Ishikawa (cell line): ENCODE results near the gene EIF2B2.

Source experiments
- CEBPB ChIP-seq: IDR thresholded peaks from 2 replicates; pipeline ENCODE4 v1.6.1; 2012
- EGR1 ChIP-seq: IDR thresholded peaks from 2 replicates; pipeline ENCODE4 v1.6.1; 2012
- EP300 ChIP-seq: IDR thresholded peaks from 2 replicates; pipeline ENCODE4 v1.6.1; 2012; ENCODE audit warnings: borderline replicate concordance
- FOXM1 ChIP-seq: IDR thresholded peaks from 2 replicates; pipeline ENCODE4 v1.6.1; 2012; ENCODE audit warnings: low read depth, borderline replicate concordance
- NFIC ChIP-seq: IDR thresholded peaks from 2 replicates; pipeline ENCODE4 v1.6.1; 2012
- RAD21 ChIP-seq: IDR thresholded peaks from 2 replicates; pipeline ENCODE4 v1.6.1; 2012; ENCODE audit warnings: low read depth
- TAF1 ChIP-seq: IDR thresholded peaks from 2 replicates; pipeline ENCODE4 v1.6.1; 2012; ENCODE audit warnings: low read depth, mild to moderate bottlenecking
- TEAD4 ChIP-seq: IDR thresholded peaks from 2 replicates; pipeline ENCODE4 v1.6.1; 2012
- ZBTB7A ChIP-seq: IDR thresholded peaks from 2 replicates; pipeline ENCODE4 v1.6.1; 2012; ENCODE audit warnings: low read depth
- TF ChIP-seq, protein P1 (sequence below): IDR thresholded peaks from 2 replicates; pipeline ENCODE4 v1.6.1; 2012; ENCODE audit warnings: low read depth, mild to moderate bottlenecking
- TF ChIP-seq, protein P2 (sequence below): IDR thresholded peaks from 2 replicates; pipeline ENCODE4 v1.6.1; 2012
- TF ChIP-seq, protein P3 (sequence below): IDR thresholded peaks from 2 replicates; pipeline ENCODE4 v1.6.1; 2012

DNA sequence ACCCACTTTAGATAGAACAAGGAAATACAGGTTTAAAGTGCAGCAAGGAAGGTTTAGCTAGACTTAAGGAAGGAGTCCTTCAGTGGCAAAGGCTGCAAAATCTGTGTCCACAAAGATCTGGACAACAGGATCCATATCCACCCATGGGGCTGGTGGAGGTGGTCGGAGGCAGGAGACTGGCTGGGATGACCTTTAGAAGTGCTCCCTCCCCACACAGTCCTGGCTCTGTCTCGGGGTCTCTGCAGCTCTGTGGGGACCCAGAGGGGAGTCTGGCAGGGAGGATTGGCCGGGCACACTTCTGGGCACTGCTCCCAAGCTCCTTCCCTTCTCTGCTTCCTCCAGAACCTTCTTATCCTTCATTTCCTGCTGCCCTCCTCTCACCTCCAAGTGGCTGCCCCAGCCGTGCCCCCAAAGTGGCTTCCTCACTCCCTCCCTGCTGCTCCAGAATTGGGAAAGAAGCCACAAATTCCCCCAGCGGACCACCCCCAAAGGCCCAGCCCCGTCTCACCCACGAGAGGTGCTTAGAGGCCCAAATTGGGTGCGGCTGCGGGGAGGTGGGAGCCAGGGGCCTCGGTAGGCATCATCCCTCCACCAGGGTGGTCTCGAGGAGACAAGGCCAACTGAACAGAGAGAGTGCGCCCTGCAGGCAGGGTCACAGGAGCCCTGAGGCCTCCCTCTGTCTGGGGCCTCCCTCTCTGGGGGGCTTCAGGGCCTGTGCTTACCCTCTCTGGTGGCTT is 25.4 kb upstream of the EIF2B2 start:
- TF ChIP-seq TAF1 = no peak
- no peak for TF ChIP-seq TEAD4
- no peak for TF ChIP-seq EP300
- TF ChIP-seq, protein P1, sequence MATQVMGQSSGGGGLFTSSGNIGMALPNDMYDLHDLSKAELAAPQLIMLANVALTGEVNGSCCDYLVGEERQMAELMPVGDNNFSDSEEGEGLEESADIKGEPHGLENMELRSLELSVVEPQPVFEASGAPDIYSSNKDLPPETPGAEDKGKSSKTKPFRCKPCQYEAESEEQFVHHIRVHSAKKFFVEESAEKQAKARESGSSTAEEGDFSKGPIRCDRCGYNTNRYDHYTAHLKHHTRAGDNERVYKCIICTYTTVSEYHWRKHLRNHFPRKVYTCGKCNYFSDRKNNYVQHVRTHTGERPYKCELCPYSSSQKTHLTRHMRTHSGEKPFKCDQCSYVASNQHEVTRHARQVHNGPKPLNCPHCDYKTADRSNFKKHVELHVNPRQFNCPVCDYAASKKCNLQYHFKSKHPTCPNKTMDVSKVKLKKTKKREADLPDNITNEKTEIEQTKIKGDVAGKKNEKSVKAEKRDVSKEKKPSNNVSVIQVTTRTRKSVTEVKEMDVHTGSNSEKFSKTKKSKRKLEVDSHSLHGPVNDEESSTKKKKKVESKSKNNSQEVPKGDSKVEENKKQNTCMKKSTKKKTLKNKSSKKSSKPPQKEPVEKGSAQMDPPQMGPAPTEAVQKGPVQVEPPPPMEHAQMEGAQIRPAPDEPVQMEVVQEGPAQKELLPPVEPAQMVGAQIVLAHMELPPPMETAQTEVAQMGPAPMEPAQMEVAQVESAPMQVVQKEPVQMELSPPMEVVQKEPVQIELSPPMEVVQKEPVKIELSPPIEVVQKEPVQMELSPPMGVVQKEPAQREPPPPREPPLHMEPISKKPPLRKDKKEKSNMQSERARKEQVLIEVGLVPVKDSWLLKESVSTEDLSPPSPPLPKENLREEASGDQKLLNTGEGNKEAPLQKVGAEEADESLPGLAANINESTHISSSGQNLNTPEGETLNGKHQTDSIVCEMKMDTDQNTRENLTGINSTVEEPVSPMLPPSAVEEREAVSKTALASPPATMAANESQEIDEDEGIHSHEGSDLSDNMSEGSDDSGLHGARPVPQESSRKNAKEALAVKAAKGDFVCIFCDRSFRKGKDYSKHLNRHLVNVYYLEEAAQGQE = no peak
- TF ChIP-seq, protein P2, sequence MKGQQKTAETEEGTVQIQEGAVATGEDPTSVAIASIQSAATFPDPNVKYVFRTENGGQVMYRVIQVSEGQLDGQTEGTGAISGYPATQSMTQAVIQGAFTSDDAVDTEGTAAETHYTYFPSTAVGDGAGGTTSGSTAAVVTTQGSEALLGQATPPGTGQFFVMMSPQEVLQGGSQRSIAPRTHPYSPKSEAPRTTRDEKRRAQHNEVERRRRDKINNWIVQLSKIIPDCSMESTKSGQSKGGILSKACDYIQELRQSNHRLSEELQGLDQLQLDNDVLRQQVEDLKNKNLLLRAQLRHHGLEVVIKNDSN = no peak
- TF ChIP-seq, protein P3, sequence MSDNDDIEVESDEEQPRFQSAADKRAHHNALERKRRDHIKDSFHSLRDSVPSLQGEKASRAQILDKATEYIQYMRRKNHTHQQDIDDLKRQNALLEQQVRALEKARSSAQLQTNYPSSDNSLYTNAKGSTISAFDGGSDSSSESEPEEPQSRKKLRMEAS = no peak
- TF ChIP-seq CEBPB = no peak
- TF ChIP-seq RAD21 = no peak
- TF ChIP-seq NFIC = no peak
- TF ChIP-seq ZBTB7A = no peak
- no peak for TF ChIP-seq EGR1
- TF ChIP-seq FOXM1 = no peak
